Colonic mucosa (tissue), 4 donors: Measurements from ENCODE around the gene CUX1. TPM values are rescaled to one million over a fixed set of nuclear protein-coding genes. Genes with fewer than 3 reads are reported as not detected.

Source experiments
- DNase-seq: peaks from one replicate; pipeline ENCODE4 v3.0.0-alpha.2; 2020
- H3K27ac ChIP-seq: fragments of 200-600 bp; one replicate; pipeline ENCODE4 v1.8.0; 2021
- H3K27me3 ChIP-seq: fragments of 200-600 bp; one replicate; pipeline ENCODE4 v1.8.0; 2021
- H3K36me3 ChIP-seq: fragments of 200-600 bp; one replicate; pipeline ENCODE4 v1.8.0; 2021
- H3K4me1 ChIP-seq: fragments of 200-600 bp; one replicate; pipeline ENCODE4 v1.8.0; 2021; ENCODE audit warnings: mild to moderate bottlenecking
- H3K4me3 ChIP-seq: fragments of 200-600 bp; one replicate; pipeline ENCODE4 v1.8.0; 2021
- H3K9ac ChIP-seq, 2 donors: one replicate each; pipeline ENCODE4 v1.7.0; 2013; ENCODE audit warnings: control low read depth in 2 of 2, low read depth in 2 of 2, low read length in 2 of 2
- H3K9me3 ChIP-seq: fragments of 200-600 bp; one replicate; pipeline ENCODE4 v1.8.0; 2021
- intact Hi-C: fragments of 100-400 bp; cut with DNase I; formaldehyde crosslinking; loops from one replicate; pipeline ENCODE4 v1.14.1; 2022
- total RNA-seq, 2 donors: library from RNA; stranded (reverse); fragmentation: NEBNext Ultra II Directional in 1 of 2; extraction: Animal tissue kit (Norgen Biotek cat#: 25700) in 1 of 2; gene quantifications; one replicate each; pipeline ENCODE4 v1.2.1, GENCODE V29; 2021
- TF ChIP-seq, protein P1 (sequence below): fragments of 200-600 bp; IDR thresholded peaks from one replicate; pipeline ENCODE4 v1.8.0; 2022; ENCODE audit warnings: antibody characterized with exemption, mild to moderate bottlenecking
- donor health status: healthy.
- donor health status: DM: no; HTN: no; CAD: no.
- donor health status: DM: no; HTN: no; CAD: no.

CUX1 gene
- total RNA-seq, 2 donors from 2014 or later, result 68.5 to 97.5 TPM

DNA sequence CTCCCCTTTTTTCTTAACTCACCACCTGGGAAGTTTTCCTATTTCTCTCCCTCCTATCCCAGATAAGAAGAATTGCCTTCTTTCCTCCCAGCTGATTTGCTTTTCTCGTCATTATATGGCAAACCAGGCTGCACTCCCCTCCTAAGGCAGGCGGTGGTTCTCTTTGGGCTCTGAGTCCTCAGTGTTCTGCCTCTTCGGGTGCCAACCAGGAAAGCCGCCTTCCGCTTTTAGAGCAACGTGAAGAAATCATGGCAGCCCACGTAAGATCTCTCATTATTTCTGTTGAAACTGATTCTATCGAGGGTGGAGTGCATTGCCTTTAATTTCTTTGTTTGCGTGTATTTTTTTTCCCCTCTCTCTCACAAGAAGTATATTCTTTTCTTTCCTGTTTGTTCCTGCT, 141.9 kb downstream of the CUX1 start:
- H3K9me3 ChIP-seq, result no peaks in the 10 kb centered on the region
- no peaks in the 10 kb centered on the region for H3K27me3 ChIP-seq
- no peak overlapping the region for H3K9ac ChIP-seq
- no peaks in the 10 kb centered on the region for H3K36me3 ChIP-seq
- no peak for DNase-seq
- H3K4me3 ChIP-seq, result no peak overlapping the region
- H3K4me1 ChIP-seq, result no peaks in the 10 kb centered on the region
- TF ChIP-seq, protein P1, sequence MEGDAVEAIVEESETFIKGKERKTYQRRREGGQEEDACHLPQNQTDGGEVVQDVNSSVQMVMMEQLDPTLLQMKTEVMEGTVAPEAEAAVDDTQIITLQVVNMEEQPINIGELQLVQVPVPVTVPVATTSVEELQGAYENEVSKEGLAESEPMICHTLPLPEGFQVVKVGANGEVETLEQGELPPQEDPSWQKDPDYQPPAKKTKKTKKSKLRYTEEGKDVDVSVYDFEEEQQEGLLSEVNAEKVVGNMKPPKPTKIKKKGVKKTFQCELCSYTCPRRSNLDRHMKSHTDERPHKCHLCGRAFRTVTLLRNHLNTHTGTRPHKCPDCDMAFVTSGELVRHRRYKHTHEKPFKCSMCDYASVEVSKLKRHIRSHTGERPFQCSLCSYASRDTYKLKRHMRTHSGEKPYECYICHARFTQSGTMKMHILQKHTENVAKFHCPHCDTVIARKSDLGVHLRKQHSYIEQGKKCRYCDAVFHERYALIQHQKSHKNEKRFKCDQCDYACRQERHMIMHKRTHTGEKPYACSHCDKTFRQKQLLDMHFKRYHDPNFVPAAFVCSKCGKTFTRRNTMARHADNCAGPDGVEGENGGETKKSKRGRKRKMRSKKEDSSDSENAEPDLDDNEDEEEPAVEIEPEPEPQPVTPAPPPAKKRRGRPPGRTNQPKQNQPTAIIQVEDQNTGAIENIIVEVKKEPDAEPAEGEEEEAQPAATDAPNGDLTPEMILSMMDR, result no peak
- intact Hi-C loops, result no loop called here
- no peak overlapping the region for H3K27ac ChIP-seq

- no peak for DNase-seq
- H3K4me1 ChIP-seq, result no peaks in the 10 kb centered on the region
- no peaks in the 10 kb centered on the region for H3K9me3 ChIP-seq
- H3K4me3 ChIP-seq, result no peak overlapping the region
- intact Hi-C loops, result no loop called here
- H3K9ac ChIP-seq, result no peak overlapping the region
- H3K27ac ChIP-seq, result no peak overlapping the region
- TF ChIP-seq, protein P1, result no peak
- no peaks in the 10 kb centered on the region for H3K27me3 ChIP-seq
- H3K36me3 ChIP-seq, result no peaks in the 10 kb centered on the region
These were observed 142.4 kb downstream of the CUX1 start for GRCh38 chr7:101959829-101960228.

DNA sequence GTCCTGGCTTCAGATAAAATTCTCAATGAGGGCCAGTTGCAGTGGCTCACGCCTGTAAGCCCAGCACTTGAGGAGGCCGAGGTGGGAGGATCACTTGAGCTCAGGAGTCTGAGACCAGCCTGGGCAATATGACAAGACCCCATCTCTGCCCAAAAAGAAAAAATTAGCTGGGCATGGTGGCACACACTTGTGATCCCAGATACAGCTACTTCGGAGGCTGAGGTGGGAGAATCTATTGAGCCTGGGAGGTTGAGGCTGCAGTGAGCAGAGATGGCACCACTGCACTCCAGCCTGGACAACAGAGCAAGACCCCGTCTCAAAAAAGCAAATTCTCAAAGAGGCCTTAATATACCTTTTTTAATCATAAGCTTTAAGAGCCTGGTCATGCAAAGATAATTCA, 142.9 kb downstream of the CUX1 start:
- Histone ChIP-seq H3K36me3 (no peaks in the 10 kb centered on the region), H3K27ac (no peak overlapping the region), H3K9ac (no peak overlapping the region), H3K4me3 (no peak overlapping the region), H3K9me3 (no peaks in the 10 kb centered on the region), H3K27me3 (no peaks in the 10 kb centered on the region), H3K4me1 (no peaks in the 10 kb centered on the region)
- TF ChIP-seq, protein P1, result no peak
- no peak for DNase-seq
- intact Hi-C loops, result no loop called here

GRCh38 chr7:101960985-101961708, 143.7 kb downstream of the CUX1 start:
- H3K4me1 ChIP-seq, result no peaks in the 10 kb centered on the region
- no peak overlapping the region for H3K27ac ChIP-seq
- no peaks in the 10 kb centered on the region for H3K27me3 ChIP-seq
- intact Hi-C loops, result no loop called here
- H3K4me3 ChIP-seq, result no peak overlapping the region
- TF ChIP-seq, protein P1, result no peak
- no peaks in the 10 kb centered on the region for H3K36me3 ChIP-seq
- H3K9ac ChIP-seq, result no peak overlapping the region
- DNase-seq, result no peak
- no peaks in the 10 kb centered on the region for H3K9me3 ChIP-seq

- Histone ChIP-seq H3K27ac (no peak overlapping the region), H3K36me3 (no peaks in the 10 kb centered on the region), H3K4me1 (no peaks in the 10 kb centered on the region), H3K9ac (no peak overlapping the region), H3K27me3 (no peaks in the 10 kb centered on the region), H3K4me3 (no peak overlapping the region), H3K9me3 (no peaks in the 10 kb centered on the region)
- no peak for DNase-seq
- intact Hi-C loops, result no loop called here
- TF ChIP-seq, protein P1, result no peak
These were observed 144.4 kb downstream of the CUX1 start for GRCh38 chr7:101961811-101962210.
